Measurements from ENCODE around the gene KIAA0586.
"Not testable (repeated sequence)": the region's sequence is repeated elsewhere in the genome, so short reads cannot be mapped to it uniquely, and the experiment has no call there.

KIAA0586 gene

GRCh38 chr14:58588321-58588720 lies 160.8 kb downstream of the KIAA0586 start:
- H3K4me3 Mint-ChIP-seq, H3K27me3 Mint-ChIP-seq, ATAC-seq, H3K9me3 Mint-ChIP-seq, H3K27ac Mint-ChIP-seq, H3K36me3 Mint-ChIP-seq, H3K4me1 Mint-ChIP-seq: not testable (repeated sequence)

GRCh38 chr14:58593977-58594376 lies 166.5 kb downstream of the KIAA0586 start:
- no peaks in the 10 kb centered on the region for H3K27me3 Mint-ChIP-seq
- ATAC-seq = no peak

GRCh38 chr14:58597041-58597440 lies 169.5 kb downstream of the KIAA0586 start:
- no peaks in the 10 kb centered on the region for H3K4me1 Mint-ChIP-seq
- no peak for ATAC-seq
- H3K9me3 Mint-ChIP-seq = no peaks in the 10 kb centered on the region
- H3K27ac Mint-ChIP-seq = no peak overlapping the region
- H3K27me3 Mint-ChIP-seq = no peaks in the 10 kb centered on the region
- H3K36me3 Mint-ChIP-seq = no peaks in the 10 kb centered on the region
- no peak overlapping the region for H3K4me3 Mint-ChIP-seq

More at GRCh38 chr14:58593977-58594376, 166.5 kb downstream of the KIAA0586 start:
- Mint-ChIP-seq H3K4me1 (no peaks in the 10 kb centered on the region), H3K9me3 (no peaks in the 10 kb centered on the region), H3K27ac (no peak overlapping the region), H3K36me3 (no peaks in the 10 kb centered on the region), H3K4me3 (no peak overlapping the region)

- H3K27me3 Mint-ChIP-seq = no peaks in the 10 kb centered on the region
- H3K36me3 Mint-ChIP-seq = no peaks in the 10 kb centered on the region
- no peaks in the 10 kb centered on the region for H3K4me1 Mint-ChIP-seq
- no peaks in the 10 kb centered on the region for H3K9me3 Mint-ChIP-seq
- H3K4me3 Mint-ChIP-seq = no peak overlapping the region
- H3K27ac Mint-ChIP-seq = no peak overlapping the region
- ATAC-seq = no peak
Measured at GRCh38 chr14:58598028-58598803, 170.7 kb downstream of the KIAA0586 start.

GRCh38 chr14:58598804-58599525 lies 171.4 kb downstream of the KIAA0586 start:
- H3K36me3 Mint-ChIP-seq = no peaks in the 10 kb centered on the region
- no peak overlapping the region for H3K4me3 Mint-ChIP-seq
- H3K4me1 Mint-ChIP-seq = no peaks in the 10 kb centered on the region
- no peak overlapping the region for H3K27ac Mint-ChIP-seq
- H3K9me3 Mint-ChIP-seq = no peaks in the 10 kb centered on the region
- ATAC-seq = no peak
- H3K27me3 Mint-ChIP-seq = no peaks in the 10 kb centered on the region

- Mint-ChIP-seq H3K9me3 (no peaks in the 10 kb centered on the region), H3K4me3 (no peak overlapping the region)
Measured at GRCh38 chr14:58599707-58600106, 172.2 kb downstream of the KIAA0586 start.

More at GRCh38 chr14:58599707-58600106, 172.2 kb downstream of the KIAA0586 start:
- Mint-ChIP-seq H3K4me1 (no peaks in the 10 kb centered on the region), H3K27ac (no peak overlapping the region), H3K36me3 (no peaks in the 10 kb centered on the region), H3K27me3 (no peaks in the 10 kb centered on the region)
- no peak for ATAC-seq
